Activated naive CD8-positive, alpha-beta T cell treated with anti-CD3 and anti-CD28 coated beads for 36 hours (primary cell): ENCODE results near the gene NPIPA8. TPM values are rescaled to one million over a fixed set of nuclear protein-coding genes. Genes with fewer than 3 reads are reported as not detected.
"Not testable (repeated sequence)": the region's sequence is repeated elsewhere in the genome, so short reads cannot be mapped to it uniquely, and the experiment has no call there.

Source experiments
- DNase-seq: peaks from one replicate; pipeline ENCODE4 v3.0.0; 2021
- H3K27ac Mint-ChIP-seq: one replicate; pipeline ENCODE4 v1.8.0; 2022; ENCODE audit warnings: mild to moderate bottlenecking, moderate library complexity, mixed read lengths
- H3K27me3 Mint-ChIP-seq: one replicate; pipeline ENCODE4 v1.8.0; 2022; ENCODE audit warnings: mild to moderate bottlenecking, mixed read lengths
- H3K36me3 Mint-ChIP-seq: one replicate; pipeline ENCODE4 v1.8.0; 2021; ENCODE audit warnings: mild to moderate bottlenecking, mixed read lengths
- H3K4me1 Mint-ChIP-seq: one replicate; pipeline ENCODE4 v1.8.0; 2021; ENCODE audit warnings: mixed read lengths
- H3K4me3 Mint-ChIP-seq: one replicate; pipeline ENCODE4 v1.8.0; 2022; ENCODE audit warnings: mild to moderate bottlenecking, moderate library complexity, mixed read lengths
- H3K9me3 Mint-ChIP-seq: one replicate; pipeline ENCODE4 v1.8.0; 2022; ENCODE audit warnings: mixed read lengths
- total RNA-seq, 2 experiments: library from RNA; stranded (reverse); gene quantifications; one replicate each; pipeline ENCODE4 v1.2.3, GENCODE V29; 2021

NPIPA8 gene
- total RNA-seq: 1 to 10 TPM; 8.6 to 9.2 TPM

GRCh38 chr16:18336636-18337035 is at the start of gene NPIPA8:
NPIPA8 (minus strand) TSS chr16:18336736; CDS start chr16:18332662, 4,074 bp downstream.
- H3K9me3 Mint-ChIP-seq, H3K4me1 Mint-ChIP-seq, H3K27me3 Mint-ChIP-seq, H3K36me3 Mint-ChIP-seq, H3K4me3 Mint-ChIP-seq, H3K27ac Mint-ChIP-seq, DNase-seq: not testable (repeated sequence)

DNA sequence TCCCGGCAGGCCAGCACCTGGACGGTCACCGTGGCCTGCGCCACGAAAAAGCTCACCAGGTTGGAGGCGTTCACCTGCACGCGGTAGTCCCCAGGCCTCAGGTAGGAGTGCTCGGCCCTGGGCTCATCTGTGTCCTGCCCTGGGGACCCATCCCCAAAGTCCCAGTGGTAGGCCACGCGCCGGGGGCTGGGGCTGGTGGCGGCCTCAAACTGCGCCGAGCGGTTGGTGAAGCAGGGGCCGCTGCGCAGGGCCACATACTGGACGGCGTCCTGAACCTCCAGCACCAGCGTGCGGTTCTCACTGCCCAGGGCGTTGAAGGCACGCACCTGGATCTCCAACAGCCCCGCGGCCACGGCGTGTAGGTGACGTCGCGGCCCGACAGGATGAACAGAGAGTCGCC is 48.7 kb upstream of the NPIPA8 start:
- H3K4me1 Mint-ChIP-seq, H3K27me3 Mint-ChIP-seq, H3K36me3 Mint-ChIP-seq: not testable (repeated sequence)

GRCh38 chr16:18384869-18385268 is 48.3 kb upstream of the NPIPA8 start:
- H3K27ac Mint-ChIP-seq, H3K4me1 Mint-ChIP-seq, H3K4me3 Mint-ChIP-seq: not testable (repeated sequence)

More for the DNA sequence above, 48.7 kb upstream of the NPIPA8 start:
- H3K27ac Mint-ChIP-seq, DNase-seq, H3K4me3 Mint-ChIP-seq, H3K9me3 Mint-ChIP-seq: not testable (repeated sequence)

GRCh38 chr16:18384098-18384636 is 47.6 kb upstream of the NPIPA8 start:
- not testable (repeated sequence) for H3K4me1 Mint-ChIP-seq, H3K9me3 Mint-ChIP-seq, DNase-seq, H3K27ac Mint-ChIP-seq, H3K36me3 Mint-ChIP-seq, H3K27me3 Mint-ChIP-seq, H3K4me3 Mint-ChIP-seq

More at GRCh38 chr16:18384869-18385268, 48.3 kb upstream of the NPIPA8 start:
- H3K36me3 Mint-ChIP-seq, DNase-seq, H3K27me3 Mint-ChIP-seq, H3K9me3 Mint-ChIP-seq: not testable (repeated sequence)

DNA sequence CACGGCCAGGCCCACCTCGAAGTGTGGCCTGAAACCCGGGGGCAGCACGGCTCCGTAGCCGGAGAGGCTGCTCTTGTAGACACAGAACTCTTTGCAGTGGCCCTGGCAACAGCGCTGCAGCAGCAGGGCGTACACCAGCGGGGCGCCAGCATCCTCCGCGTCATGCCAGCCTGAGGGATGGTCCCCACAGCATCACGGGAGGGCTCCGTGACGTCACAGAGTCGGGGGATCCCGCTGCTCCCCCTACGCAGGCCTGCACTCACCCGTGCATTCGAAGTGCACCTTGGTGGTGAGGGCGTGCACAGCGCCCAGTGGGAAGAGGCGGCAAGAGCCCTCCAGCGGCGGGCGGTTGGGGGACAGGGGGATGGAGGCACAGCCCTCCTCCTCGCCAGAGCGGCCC is 46.2 kb upstream of the NPIPA8 start:
- H3K36me3 Mint-ChIP-seq, DNase-seq, H3K9me3 Mint-ChIP-seq, H3K4me1 Mint-ChIP-seq, H3K27me3 Mint-ChIP-seq, H3K4me3 Mint-ChIP-seq, H3K27ac Mint-ChIP-seq: not testable (repeated sequence)

DNA sequence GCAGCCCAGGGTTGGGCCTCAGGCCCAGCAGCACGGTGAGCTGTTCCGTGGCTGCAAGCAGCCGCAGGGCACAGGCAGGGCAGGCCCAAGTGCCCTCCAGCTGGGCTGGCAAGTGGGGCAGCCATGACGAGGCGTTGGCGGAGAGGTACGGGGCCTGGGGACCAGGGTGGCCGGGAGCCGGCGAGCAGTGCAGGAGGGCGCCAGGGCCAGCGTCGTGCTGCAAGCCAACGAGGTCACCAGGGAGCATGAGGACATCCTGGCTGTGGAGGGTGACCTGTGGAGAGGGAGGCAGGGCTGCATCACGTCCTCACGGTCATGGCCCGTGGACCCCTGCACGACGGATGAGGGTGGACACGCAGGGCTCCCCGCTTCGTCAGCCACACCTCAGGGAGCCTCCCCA is 11.2 kb upstream of the NPIPA8 start:
- H3K27me3 Mint-ChIP-seq, H3K4me3 Mint-ChIP-seq, H3K4me1 Mint-ChIP-seq, H3K36me3 Mint-ChIP-seq, DNase-seq, H3K27ac Mint-ChIP-seq, H3K9me3 Mint-ChIP-seq: not testable (repeated sequence)

- H3K27me3 Mint-ChIP-seq, H3K4me3 Mint-ChIP-seq, H3K4me1 Mint-ChIP-seq, H3K9me3 Mint-ChIP-seq, H3K36me3 Mint-ChIP-seq, DNase-seq, H3K27ac Mint-ChIP-seq: not testable (repeated sequence)
Measured at GRCh38 chr16:18346993-18347392, 10.5 kb upstream of the NPIPA8 start.

- H3K27me3 Mint-ChIP-seq, H3K36me3 Mint-ChIP-seq, H3K27ac Mint-ChIP-seq, DNase-seq, H3K4me3 Mint-ChIP-seq, H3K9me3 Mint-ChIP-seq, H3K4me1 Mint-ChIP-seq: not testable (repeated sequence)
Measured at GRCh38 chr16:18344634-18345033, 8.1 kb upstream of the NPIPA8 start.

GRCh38 chr16:18341986-18342385 is 5.5 kb upstream of the NPIPA8 start:
- not testable (repeated sequence) for H3K27me3 Mint-ChIP-seq, H3K36me3 Mint-ChIP-seq, DNase-seq, H3K4me1 Mint-ChIP-seq, H3K9me3 Mint-ChIP-seq, H3K27ac Mint-ChIP-seq, H3K4me3 Mint-ChIP-seq

DNA sequence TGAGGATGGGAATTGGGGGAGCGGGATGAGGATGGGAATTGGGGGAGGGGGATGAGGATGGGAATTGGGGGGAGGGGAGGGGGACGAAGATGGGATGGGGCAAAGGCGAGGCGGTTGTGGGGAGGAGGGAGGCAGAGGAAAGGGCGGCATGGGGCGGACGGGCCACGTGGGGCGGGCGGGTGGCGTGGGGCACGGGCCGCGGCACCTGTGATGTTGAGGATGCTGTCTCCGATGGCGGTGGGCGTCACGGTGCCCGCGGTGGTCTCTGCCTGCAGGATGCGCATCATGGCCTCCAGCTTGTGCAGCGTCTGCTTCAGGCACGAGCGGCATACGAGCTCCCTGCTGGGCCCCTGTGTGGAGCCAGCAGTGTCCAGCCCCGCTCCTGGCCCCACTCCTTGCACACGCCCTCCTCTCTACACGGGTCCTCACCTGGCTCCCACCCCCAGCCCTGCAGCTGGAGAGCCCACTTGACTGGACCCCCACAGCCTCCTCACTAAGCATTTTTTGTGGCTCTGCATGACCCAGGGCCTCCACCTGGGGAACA is 5.0 kb upstream of the NPIPA8 start:
- not testable (repeated sequence) for H3K4me1 Mint-ChIP-seq, H3K4me3 Mint-ChIP-seq, H3K9me3 Mint-ChIP-seq, DNase-seq, H3K27me3 Mint-ChIP-seq, H3K36me3 Mint-ChIP-seq, H3K27ac Mint-ChIP-seq

DNA sequence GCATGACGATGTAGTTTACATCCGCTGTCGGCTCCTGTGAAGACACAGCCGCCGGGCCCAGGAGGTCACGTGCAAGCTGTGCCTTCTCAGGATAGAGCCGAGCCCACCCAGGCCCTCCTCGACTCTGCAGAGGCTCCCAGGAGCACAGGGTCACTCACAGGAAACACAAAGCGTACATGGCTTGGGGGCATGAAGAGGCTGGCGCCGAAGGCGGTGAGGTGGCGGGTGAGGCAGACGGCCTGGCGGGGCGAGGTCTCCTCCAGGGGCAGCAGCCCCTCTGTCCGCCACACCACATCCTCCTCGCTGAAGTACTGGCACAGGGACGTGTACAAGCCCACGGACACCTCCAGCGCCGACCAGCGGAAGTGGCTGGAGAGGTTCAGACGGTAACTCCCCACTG is 2.7 kb upstream of the NPIPA8 start:
- H3K4me1 Mint-ChIP-seq, H3K27me3 Mint-ChIP-seq, H3K9me3 Mint-ChIP-seq, H3K36me3 Mint-ChIP-seq, DNase-seq, H3K27ac Mint-ChIP-seq, H3K4me3 Mint-ChIP-seq: not testable (repeated sequence)

DNA sequence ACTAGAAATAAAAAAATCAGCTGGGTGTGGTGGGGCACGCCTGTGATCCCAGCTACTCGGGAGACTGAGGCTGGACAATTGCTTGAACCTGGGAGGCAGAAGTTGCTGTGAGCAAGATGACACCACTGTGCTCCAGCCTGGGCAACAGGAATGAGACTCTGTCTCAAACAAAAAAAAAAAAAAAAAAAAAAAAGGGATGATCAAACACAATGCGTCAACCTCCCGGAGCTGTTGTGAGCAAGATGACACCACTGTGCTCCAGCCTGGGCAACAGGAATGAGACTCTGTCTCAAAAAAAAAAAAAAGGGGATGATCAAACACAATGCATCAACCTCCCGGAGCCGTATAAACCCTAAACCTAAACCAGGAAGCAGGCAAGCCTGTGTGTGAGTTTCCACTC is 24.7 kb downstream of the NPIPA8 start:
- H3K27ac Mint-ChIP-seq, H3K4me1 Mint-ChIP-seq, H3K4me3 Mint-ChIP-seq, H3K27me3 Mint-ChIP-seq, DNase-seq, H3K9me3 Mint-ChIP-seq, H3K36me3 Mint-ChIP-seq: not testable (repeated sequence)

DNA sequence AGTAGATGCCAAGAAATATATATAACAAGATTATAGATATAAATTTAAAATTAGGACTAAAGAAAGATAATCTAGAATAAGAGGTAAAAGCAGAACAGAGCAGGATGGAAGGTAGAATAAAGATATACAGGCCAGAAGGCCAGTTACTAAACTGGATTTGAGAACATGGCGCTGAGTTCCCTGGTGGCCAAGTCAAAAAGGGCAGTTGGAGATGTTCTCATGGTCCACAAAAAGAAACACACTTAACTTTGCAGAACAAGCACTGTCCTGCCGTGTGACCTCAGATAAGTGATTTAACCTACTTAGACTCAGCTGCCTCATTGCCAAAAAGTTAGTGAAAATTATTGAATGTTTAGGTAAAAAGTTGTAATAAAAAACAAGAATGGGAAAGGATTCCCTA is 27.4 kb downstream of the NPIPA8 start:
- H3K9me3 Mint-ChIP-seq, DNase-seq, H3K4me1 Mint-ChIP-seq, H3K36me3 Mint-ChIP-seq, H3K4me3 Mint-ChIP-seq, H3K27me3 Mint-ChIP-seq, H3K27ac Mint-ChIP-seq: not testable (repeated sequence)

DNA sequence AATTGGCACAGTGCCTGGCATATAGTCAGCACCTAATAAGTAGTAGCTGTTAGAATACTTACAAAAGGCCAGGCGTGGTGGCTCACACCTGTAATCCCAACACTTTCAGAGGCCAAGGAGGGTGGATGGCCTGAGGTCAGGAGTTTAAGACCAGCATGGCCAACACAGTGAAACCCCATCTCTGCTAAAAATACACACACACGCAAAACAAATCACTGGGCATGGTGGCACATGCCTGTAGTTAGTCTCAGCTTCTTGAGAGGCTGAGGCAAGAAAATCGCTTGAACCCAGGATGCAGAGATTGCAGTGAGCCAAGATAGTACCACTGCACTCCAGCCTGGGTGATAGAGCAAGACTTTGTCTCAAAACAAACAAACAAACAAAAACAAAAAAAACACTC is 29.3 kb downstream of the NPIPA8 start:
- DNase-seq, H3K27ac Mint-ChIP-seq, H3K36me3 Mint-ChIP-seq, H3K9me3 Mint-ChIP-seq, H3K4me3 Mint-ChIP-seq, H3K4me1 Mint-ChIP-seq, H3K27me3 Mint-ChIP-seq: not testable (repeated sequence)

- not testable (repeated sequence) for H3K27me3 Mint-ChIP-seq, H3K27ac Mint-ChIP-seq, H3K9me3 Mint-ChIP-seq, H3K4me1 Mint-ChIP-seq, H3K36me3 Mint-ChIP-seq, H3K4me3 Mint-ChIP-seq, DNase-seq
Measured at GRCh38 chr16:18306066-18306465, 30.5 kb downstream of the NPIPA8 start.

GRCh38 chr16:18303059-18303706 is 33.4 kb downstream of the NPIPA8 start:
- H3K27me3 Mint-ChIP-seq, H3K9me3 Mint-ChIP-seq, H3K4me1 Mint-ChIP-seq, DNase-seq, H3K27ac Mint-ChIP-seq, H3K36me3 Mint-ChIP-seq, H3K4me3 Mint-ChIP-seq: not testable (repeated sequence)
